ENCODE measurements around the gene NQO2.

GRCh38 chr6:3036861-3037637, 37.4 kb downstream of the NQO2 start:
- TF ChIP-seq CHD2 (IDR thresholded peaks at IDR 0.05; ENCODE audit: low read length, partially characterized antibody) (no peak), TCF12 (IDR thresholded peaks at IDR 0.05) (no peak), CTCF (IDR thresholded peaks at IDR 0.05) (no peak), EZH2phosphoT487 (IDR thresholded peaks at IDR 0.05; ENCODE audit: borderline replicate concordance, low read depth) (no peak), RCOR1 (IDR thresholded peaks at IDR 0.05; ENCODE audit: low read length) (no peak), EP300 (IDR thresholded peaks at IDR 0.05; ENCODE audit: borderline replicate concordance in 1 of 2, low read depth in 1 of 2, low read length in 1 of 2) (no peak), USF2 (IDR thresholded peaks at IDR 0.05; ENCODE audit: borderline replicate concordance, low read depth, low read length) (no peak), TEAD4 (IDR thresholded peaks at IDR 0.05; ENCODE audit: borderline replicate concordance, insufficient read depth) (no peak), REST (IDR thresholded peaks at IDR 0.05; ENCODE audit: low read depth, low read length) (no peak)
